HepG2 (cell line): ENCODE results near the gene ARMH2. TPM values are rescaled to one million over a fixed set of nuclear protein-coding genes. Genes with fewer than 3 reads are reported as not detected.
A peak's percentile ranks its signal among the peaks of the same experiment; 100 is the strongest.

Source experiments
- DNMT3B ChIP-seq: conservative IDR thresholded peaks from 2 replicates; pipeline ENCODE4 v1.6.1; 2016; ENCODE audit warnings: missing biosample characterization, control low read depth
- GRHL1 ChIP-seq: sonication (generic); formaldehyde crosslinking; conservative IDR thresholded peaks from 2 replicates; pipeline ENCODE4 v1.8.0; 2022; ENCODE audit warnings: missing genetic modification reagents
- HMGXB4 ChIP-seq, 2 experiments: sonication (generic) in 1 of 2; formaldehyde crosslinking in 1 of 2; IDR thresholded peaks; 2 replicates each; pipeline versions ENCODE4 v1.4.0 to v1.6.1; 2018 to 2020; ENCODE audit warnings: missing genetic modification reagents in 2 of 2, borderline replicate concordance in 1 of 2, low read depth in 1 of 2, mild to moderate bottlenecking in 1 of 2, missing biosample characterization in 1 of 2
- HOMEZ ChIP-seq: IDR thresholded peaks from 2 replicates; pipeline ENCODE4 v1.6.1; 2016; ENCODE audit warnings: low read depth
- IRF9 ChIP-seq: sonication (generic); formaldehyde crosslinking; IDR thresholded peaks from 2 replicates; pipeline ENCODE4 v1.8.0; 2022; ENCODE audit warnings: missing genetic modification reagents, mild to moderate bottlenecking, borderline replicate concordance
- MXD4 ChIP-seq: IDR thresholded peaks from 2 replicates; pipeline ENCODE4 v1.6.1; 2016; ENCODE audit warnings: mild to moderate bottlenecking, missing biosample characterization, missing genetic modification reagents
- NFATC3 ChIP-seq: sonication (generic); formaldehyde crosslinking; IDR thresholded peaks from 2 replicates; pipeline ENCODE4 v1.5.1; 2020; ENCODE audit warnings: mild to moderate bottlenecking, missing genetic modification reagents
- NR2F1 ChIP-seq, 2 experiments: fragments of 450-650 bp in 1 of 2; formaldehyde crosslinking in 1 of 2; IDR thresholded peaks; 2 replicates each; pipeline versions ENCODE4 v1.5.0 to v1.6.1; 2016 to 2020; ENCODE audit warnings: mild to moderate bottlenecking in 1 of 2, missing compliant biosample characterization in 1 of 2, missing genetic modification reagents in 1 of 2, moderate library complexity in 1 of 2
- ZBTB46 ChIP-seq: sonication (generic); formaldehyde crosslinking; IDR thresholded peaks from 2 replicates; pipeline ENCODE4 v1.4.0; 2020; ENCODE audit warnings: mild to moderate bottlenecking, missing genetic modification reagents, borderline replicate concordance
- ZNF20 ChIP-seq: sonication (generic); formaldehyde crosslinking; IDR thresholded peaks from 2 replicates; pipeline ENCODE4 v1.4.0; 2020; ENCODE audit warnings: mild to moderate bottlenecking, moderate library complexity, missing genetic modification reagents
- ZNF253 ChIP-seq: sonication (generic); formaldehyde crosslinking; IDR thresholded peaks from 2 replicates; pipeline ENCODE4 v1.8.0; 2022; ENCODE audit warnings: mild to moderate bottlenecking, missing genetic modification reagents, borderline replicate concordance
- ZNF703 ChIP-seq: sonication (generic); formaldehyde crosslinking; IDR thresholded peaks from 2 replicates; pipeline ENCODE4 v1.5.1; 2020; ENCODE audit warnings: missing genetic modification reagents, mild to moderate bottlenecking, moderate library complexity, borderline replicate concordance
- ZNF710 ChIP-seq: sonication (generic); formaldehyde crosslinking; IDR thresholded peaks from 2 replicates; pipeline ENCODE4 v1.5.0; 2020; ENCODE audit warnings: mild to moderate bottlenecking, missing genetic modification reagents, borderline replicate concordance
- ZNF770 ChIP-seq: sonication (generic); formaldehyde crosslinking; IDR thresholded peaks from 2 replicates; pipeline ENCODE4 v1.5.0; 2020; ENCODE audit warnings: mild to moderate bottlenecking, missing genetic modification reagents
- ZSCAN20 ChIP-seq: sonication (generic); formaldehyde crosslinking; IDR thresholded peaks from 2 replicates; pipeline ENCODE4 v1.4.0; 2020; ENCODE audit warnings: missing genetic modification reagents, mild to moderate bottlenecking, borderline replicate concordance
- polyA plus RNA-seq, 8 experiments: library from polyadenylated mRNA; depleted of rRNA in 3 of 8; stranded (reverse) in 7 of 8; unstranded in 1 of 8; fragments of >200 nt; fragmentation: Illumina TruSeq in 4 of 8; extraction: Trizol in 4 of 8; gene quantifications; 2 replicates each; pipeline versions ENCODE4 v1.2.1 to v1.2.3, GENCODE V29; 2011 to 2016; ENCODE audit warnings: low read depth in 4 of 8, missing spikeins in 1 of 8, mixed read lengths in 1 of 8; ENCODE audit not compliant: insufficient read depth in 1 of 8
- total RNA-seq, 5 experiments: library from RNA; depleted of rRNA; stranded (reverse); fragments of >200 nt; fragmentation: Illumina TruSeq; extraction: Trizol; gene quantifications; 2 replicates each; pipeline ENCODE4 v1.2.3, GENCODE V29; 2016; ENCODE audit warnings: low read depth in 1 of 5

The ARMH2 gene
- total and polyA plus RNA-seq, 2 of the 13 experiments (the other 11 are each of a cell fraction or from before 2014, with no cell fraction given): not detected

GRCh38 chr6:24825130-24825630, 26.5 kb upstream of the ARMH2 start (continued):
- TF ChIP-seq HMGXB4 (CRISPR knock-in tag; IDR thresholded peaks at IDR 0.05; ENCODE audit: borderline replicate concordance in 1 of 2, low read depth in 1 of 2): no peak
- TF ChIP-seq ZNF770: no peak
- no peak for TF ChIP-seq NFATC3
- no peak for TF ChIP-seq GRHL1 (CRISPR knock-in tag)
- TF ChIP-seq DNMT3B: no peak
- TF ChIP-seq MXD4 (CRISPR knock-in tag): no peak
- no peak for TF ChIP-seq ZNF253 (CRISPR knock-in tag)
- TF ChIP-seq ZNF710 (CRISPR knock-in tag): no peak
- no peak for TF ChIP-seq IRF9 (CRISPR knock-in tag)
- peak; percentile 85; the same call in 1 of the 2 replicates for TF ChIP-seq HOMEZ (CRISPR knock-in tag)
- TF ChIP-seq ZSCAN20: no peak
- 0 out of 4 replicates have a peak, but pooled peaks of 1 of the 2 experiments have one; percentile 9 for TF ChIP-seq NR2F1 (CRISPR knock-in tag; IDR thresholded peaks at IDR 0.05)
- TF ChIP-seq ZNF20 (CRISPR knock-in tag): no peak
- TF ChIP-seq ZNF703 (CRISPR knock-in tag): no peak
- no peak for TF ChIP-seq ZBTB46
